ENCODE data around the gene CEL.

GRCh38 chr9:133063500-133064231, 1.9 kb downstream of the CEL start:
- TF ChIP-seq POLR2A (IDR thresholded peaks at IDR 0.05; ENCODE audit: borderline replicate concordance, extremely low read depth, insufficient read depth, insufficient read length) (no peak), EZH2 (IDR thresholded peaks at IDR 0.05) (no peak), SIN3A (IDR thresholded peaks at IDR 0.05; ENCODE audit: low read depth) (no peak), CTCF (IDR thresholded peaks at IDR 0.05 in 2 of 3, conservative IDR thresholded peaks at IDR 0.05 in 1 of 3; ENCODE audit: borderline replicate concordance in 1 of 3, insufficient read depth in 1 of 3, low read depth in 2 of 3, low read length in 2 of 3) (no peak), JUND (IDR thresholded peaks at IDR 0.05) (no peak), RAD21 (IDR thresholded peaks at IDR 0.05; ENCODE audit: low read depth) (no peak), POLR2AphosphoS5 (IDR thresholded peaks at IDR 0.05; ENCODE audit: low read depth, low read length) (no peak), YY1 (IDR thresholded peaks at IDR 0.05; ENCODE audit: extremely low read depth, insufficient replicate concordance, low read depth, low read length) (no peak), EZH2phosphoT487 (IDR thresholded peaks at IDR 0.05; ENCODE audit: borderline replicate concordance) (no peak), TCF7L2 (IDR thresholded peaks at IDR 0.05; ENCODE audit: borderline replicate concordance, extremely low read depth, insufficient read depth, insufficient read length) (no peak), ZBTB33 (IDR thresholded peaks at IDR 0.05; ENCODE audit: extremely low read depth, insufficient replicate concordance, low read length) (no peak), MAX (IDR thresholded peaks at IDR 0.05) (no peak)
